GM19324 (cell line): ENCODE results near the gene ZFYVE21.
"Not testable (repeated sequence)": the region's sequence is repeated elsewhere in the genome, so short reads cannot be mapped to it uniquely, and the experiment has no call there.

Experiments
- ATAC-seq: cut with Tn5 transposase; IDR thresholded peaks from one replicate; pipeline ENCODE4 v1.9.1; 2021; ENCODE audit warnings: mild to moderate bottlenecking, moderate library complexity; ENCODE audit not compliant: unreplicated experiment, low FRiP score

Gene ZFYVE21

GRCh38 chr14:103753774-103754173 lies 38.2 kb downstream of the ZFYVE21 start:
- no peak for ATAC-seq

- no peak for ATAC-seq
Observed at GRCh38 chr14:103755060-103755459, 39.5 kb downstream of the ZFYVE21 start.

- no peak for ATAC-seq
Observed at GRCh38 chr14:103758059-103758776, 42.6 kb downstream of the ZFYVE21 start.

GRCh38 chr14:103762036-103762435 lies 46.4 kb downstream of the ZFYVE21 start:
- ATAC-seq, result no peak

- no peak for ATAC-seq
Observed at GRCh38 chr14:103762541-103762940, 46.9 kb downstream of the ZFYVE21 start.

- peak; percentile 81 for ATAC-seq
Observed at GRCh38 chr14:103763730-103764488, 48.3 kb downstream of the ZFYVE21 start.

- ATAC-seq, result no peak
Observed at GRCh38 chr14:103765526-103765925, 49.9 kb downstream of the ZFYVE21 start.

- no peak for ATAC-seq
Observed at GRCh38 chr14:103767336-103767894, 51.8 kb downstream of the ZFYVE21 start.

- no peak for ATAC-seq
Observed at GRCh38 chr14:103770500-103770899, 54.9 kb downstream of the ZFYVE21 start.

- ATAC-seq, result no peak
Observed at GRCh38 chr14:103770902-103771301, 55.3 kb downstream of the ZFYVE21 start.

- ATAC-seq, result no peak
Observed at GRCh38 chr14:103772078-103772712, 56.6 kb downstream of the ZFYVE21 start.

GRCh38 chr14:103773521-103773920 lies 57.9 kb downstream of the ZFYVE21 start:
- ATAC-seq, result no peak

GRCh38 chr14:103775506-103775905 lies 59.9 kb downstream of the ZFYVE21 start:
- no peak for ATAC-seq

GRCh38 chr14:103776319-103776718 lies 60.7 kb downstream of the ZFYVE21 start:
- not testable (repeated sequence) for ATAC-seq

- no peak for ATAC-seq
Observed at GRCh38 chr14:103782376-103782775, 66.8 kb downstream of the ZFYVE21 start.
